OCI-LY7 (cell line): ENCODE measurements around the gene NDUFS6.

Source experiments
- EZH2phosphoT487 ChIP-seq: fragments of 200-600 bp; sonication (generic); IDR thresholded peaks from 2 replicates; pipeline ENCODE4 v1.6.1; 2018; ENCODE audit warnings: low read depth, borderline replicate concordance, mild to moderate bottlenecking, mixed run types, antibody characterized with exemption, low read length, moderate library complexity, mixed read lengths
- TF ChIP-seq, protein P1 (sequence below): fragments of 200-600 bp; sonication (generic); conservative IDR thresholded peaks from 2 replicates; pipeline ENCODE4 v1.5.1; 2014; ENCODE audit warnings: mild to moderate bottlenecking, antibody characterized with exemption, low read length, moderate library complexity, mixed read lengths

DNA sequence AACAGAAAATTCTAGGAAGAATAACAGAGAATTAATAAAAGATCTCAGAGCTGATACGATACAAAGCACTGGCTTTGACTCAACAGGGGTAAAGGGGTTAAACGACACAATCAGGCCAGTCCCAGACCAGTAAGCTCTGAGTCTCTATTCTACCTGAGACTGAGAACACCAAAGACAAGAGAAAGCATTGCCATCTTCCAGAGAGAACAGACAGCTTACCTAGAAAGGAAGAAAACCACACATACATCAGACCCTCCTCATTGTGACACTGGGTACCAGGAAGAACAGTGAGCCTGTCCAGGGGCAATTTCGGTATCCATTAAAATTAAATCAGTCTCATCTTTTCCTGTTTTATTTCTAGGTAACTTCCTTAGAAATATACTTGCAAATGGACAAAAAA, 42.6 kb upstream of the NDUFS6 start:
- TF ChIP-seq, protein P1, sequence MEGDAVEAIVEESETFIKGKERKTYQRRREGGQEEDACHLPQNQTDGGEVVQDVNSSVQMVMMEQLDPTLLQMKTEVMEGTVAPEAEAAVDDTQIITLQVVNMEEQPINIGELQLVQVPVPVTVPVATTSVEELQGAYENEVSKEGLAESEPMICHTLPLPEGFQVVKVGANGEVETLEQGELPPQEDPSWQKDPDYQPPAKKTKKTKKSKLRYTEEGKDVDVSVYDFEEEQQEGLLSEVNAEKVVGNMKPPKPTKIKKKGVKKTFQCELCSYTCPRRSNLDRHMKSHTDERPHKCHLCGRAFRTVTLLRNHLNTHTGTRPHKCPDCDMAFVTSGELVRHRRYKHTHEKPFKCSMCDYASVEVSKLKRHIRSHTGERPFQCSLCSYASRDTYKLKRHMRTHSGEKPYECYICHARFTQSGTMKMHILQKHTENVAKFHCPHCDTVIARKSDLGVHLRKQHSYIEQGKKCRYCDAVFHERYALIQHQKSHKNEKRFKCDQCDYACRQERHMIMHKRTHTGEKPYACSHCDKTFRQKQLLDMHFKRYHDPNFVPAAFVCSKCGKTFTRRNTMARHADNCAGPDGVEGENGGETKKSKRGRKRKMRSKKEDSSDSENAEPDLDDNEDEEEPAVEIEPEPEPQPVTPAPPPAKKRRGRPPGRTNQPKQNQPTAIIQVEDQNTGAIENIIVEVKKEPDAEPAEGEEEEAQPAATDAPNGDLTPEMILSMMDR = no peak
- no peak for TF ChIP-seq EZH2phosphoT487
